NCI-H524 treated with DMSO at 0.1 percent for 48 hours (cell line): Measurements from ENCODE around the gene LYRM2.

Experiments used
- DNase-seq: peaks from one replicate; lab custom pipeline; 2025; lab: John Stamatoyannopoulos, UW

Gene LYRM2, protein sequence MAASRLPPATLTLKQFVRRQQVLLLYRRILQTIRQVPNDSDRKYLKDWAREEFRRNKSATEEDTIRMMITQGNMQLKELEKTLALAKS

GRCh38 chr6:89638320-89639195 lies at the start of gene LYRM2:
Gene LYRM2, minus strand, starts transcription at chr6:89638747. Its CDS starts 31 bp downstream, at chr6:89638716.
- DNase-seq = peak; percentile 56

GRCh38 chr6:89688328-89688727 lies 49.8 kb upstream of the LYRM2 start:
- DNase-seq = no peak

DNA sequence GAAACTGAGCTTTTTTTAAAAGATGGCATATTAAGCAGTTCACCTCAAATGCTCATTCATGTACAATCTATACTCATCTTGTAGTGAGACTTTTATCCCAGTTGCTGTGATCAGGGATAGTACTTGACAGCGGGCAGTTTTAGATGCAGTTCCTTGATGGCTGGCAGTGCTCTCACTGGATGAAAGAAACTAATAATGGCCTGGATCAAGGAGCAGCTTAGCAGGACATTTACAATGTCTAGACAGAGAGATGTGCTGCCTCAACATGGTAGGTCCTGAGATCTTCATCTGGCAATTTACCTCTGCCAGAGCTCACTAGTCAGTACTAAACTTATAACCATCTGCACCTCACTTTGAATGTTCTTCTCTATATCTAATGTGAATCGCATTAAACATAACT lies 46.8 kb upstream of the LYRM2 start:
- DNase-seq = no peak

DNA sequence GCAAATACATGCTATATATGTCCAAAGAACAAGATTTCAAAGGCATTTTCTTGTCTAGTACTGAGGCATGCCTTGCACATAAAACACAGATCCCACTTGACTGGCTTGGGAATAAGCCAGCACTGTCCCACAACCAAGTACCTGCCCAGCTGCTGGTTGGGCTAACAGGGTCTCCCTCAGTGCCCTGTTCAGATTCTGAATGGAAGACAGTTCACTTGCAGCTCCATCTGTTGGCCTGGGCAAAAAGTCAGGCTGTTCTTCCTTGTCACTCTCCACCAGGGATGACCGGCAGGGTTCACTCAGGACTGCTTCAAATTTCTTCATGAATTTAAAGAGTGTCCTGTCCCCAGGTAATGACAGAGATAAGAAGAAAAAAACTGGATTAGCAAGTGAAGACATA lies 44.4 kb upstream of the LYRM2 start:
- no peak for DNase-seq

- no peak for DNase-seq
Observed at GRCh38 chr6:89681983-89682564, 43.5 kb upstream of the LYRM2 start.

DNA sequence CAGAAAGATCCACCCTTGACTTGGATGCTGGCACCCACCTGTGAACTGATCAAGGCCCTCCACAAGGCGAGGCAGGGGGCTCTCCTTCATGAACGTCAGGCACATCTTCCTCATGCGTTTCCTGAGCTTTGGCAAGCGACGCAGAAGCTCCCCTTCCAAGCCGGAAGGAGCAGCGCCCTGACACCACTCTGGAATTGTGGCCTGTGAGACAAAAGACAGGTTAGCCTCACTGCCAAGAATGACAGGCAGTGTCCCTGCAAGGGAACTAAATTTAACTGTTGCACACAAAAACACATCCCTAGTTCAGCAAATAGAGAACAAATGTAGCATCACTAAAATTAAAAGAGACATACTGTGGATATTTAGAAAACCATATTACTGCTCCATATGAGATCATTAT lies 42.0 kb upstream of the LYRM2 start:
- no peak for DNase-seq

DNA sequence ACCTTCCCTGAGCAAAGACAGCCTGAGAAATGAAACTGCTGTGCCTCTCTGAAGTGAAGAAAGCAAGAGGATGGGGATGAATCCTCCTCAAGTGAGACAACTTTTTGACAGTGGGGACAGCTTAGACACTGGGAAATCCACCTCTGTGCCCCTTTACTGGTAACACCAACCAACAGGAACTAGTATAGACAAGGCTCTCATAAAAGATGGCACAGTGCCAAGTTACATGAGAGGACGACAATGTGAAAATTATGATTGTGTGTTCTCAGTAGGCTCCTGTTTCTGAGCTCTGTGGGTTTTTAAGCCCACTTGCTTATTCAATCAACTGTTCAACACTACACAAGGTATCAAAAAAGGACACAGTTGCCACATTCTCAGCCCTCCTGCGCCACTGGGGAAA lies 41.6 kb upstream of the LYRM2 start:
- no peak for DNase-seq

GRCh38 chr6:89679215-89680120 lies 40.9 kb upstream of the LYRM2 start:
- DNase-seq = no peak

DNA sequence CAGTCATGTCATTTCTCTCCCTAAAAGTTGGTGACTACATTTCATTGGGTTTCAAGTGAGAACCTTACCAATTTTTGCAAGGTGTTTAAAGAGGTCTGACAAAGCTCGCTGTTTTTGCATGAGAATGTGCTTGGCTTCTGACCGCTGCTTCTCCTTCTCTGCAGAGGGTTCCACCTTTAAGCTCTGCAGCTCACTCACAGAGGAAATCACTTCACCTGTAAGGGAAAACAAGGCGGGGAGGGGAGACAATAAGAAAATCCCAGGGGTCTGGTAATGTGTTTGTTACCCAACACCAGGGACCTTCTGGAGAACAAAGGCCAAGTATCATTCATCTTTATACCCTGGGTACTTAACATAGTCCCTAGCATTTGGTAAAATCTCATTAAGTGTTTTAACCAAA lies 40.0 kb upstream of the LYRM2 start:
- no peak for DNase-seq

DNA sequence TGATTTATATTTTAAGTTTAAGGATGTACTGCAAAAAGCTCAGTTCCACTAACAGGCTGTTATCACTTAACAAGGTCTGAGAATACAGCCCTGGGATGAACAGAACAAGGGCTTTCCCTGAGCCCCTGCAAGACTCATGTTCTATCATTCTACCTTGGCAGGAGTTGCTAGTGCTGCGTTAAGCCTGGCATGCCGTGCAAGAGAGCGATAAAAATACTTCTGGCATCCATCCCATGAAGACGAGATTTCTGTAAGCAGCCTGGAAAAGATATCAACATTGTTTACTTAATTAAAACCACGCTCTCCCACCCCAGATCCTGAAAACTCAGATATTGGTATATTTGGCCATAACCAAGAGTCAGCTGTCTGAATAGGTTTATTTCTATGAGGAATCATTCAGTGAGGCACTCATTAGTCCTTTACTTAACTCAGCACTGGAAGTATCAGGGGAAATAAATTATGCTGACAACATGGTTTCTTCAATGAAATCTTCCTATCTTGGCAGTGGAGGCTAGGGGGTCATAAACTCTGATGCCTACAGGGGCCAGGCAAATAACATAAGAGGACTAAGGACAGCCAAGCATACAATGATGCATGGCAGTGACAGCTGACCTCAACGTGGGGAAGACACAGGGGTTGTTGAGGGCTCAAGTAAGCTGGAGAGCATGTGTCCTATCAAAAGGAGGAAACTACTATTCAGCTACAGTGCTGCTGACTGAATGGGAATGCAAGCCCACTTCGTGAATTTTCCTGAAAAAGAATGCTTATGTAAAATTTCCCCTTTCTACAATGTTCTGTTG lies 37.6 kb upstream of the LYRM2 start:
- no peak for DNase-seq

DNA sequence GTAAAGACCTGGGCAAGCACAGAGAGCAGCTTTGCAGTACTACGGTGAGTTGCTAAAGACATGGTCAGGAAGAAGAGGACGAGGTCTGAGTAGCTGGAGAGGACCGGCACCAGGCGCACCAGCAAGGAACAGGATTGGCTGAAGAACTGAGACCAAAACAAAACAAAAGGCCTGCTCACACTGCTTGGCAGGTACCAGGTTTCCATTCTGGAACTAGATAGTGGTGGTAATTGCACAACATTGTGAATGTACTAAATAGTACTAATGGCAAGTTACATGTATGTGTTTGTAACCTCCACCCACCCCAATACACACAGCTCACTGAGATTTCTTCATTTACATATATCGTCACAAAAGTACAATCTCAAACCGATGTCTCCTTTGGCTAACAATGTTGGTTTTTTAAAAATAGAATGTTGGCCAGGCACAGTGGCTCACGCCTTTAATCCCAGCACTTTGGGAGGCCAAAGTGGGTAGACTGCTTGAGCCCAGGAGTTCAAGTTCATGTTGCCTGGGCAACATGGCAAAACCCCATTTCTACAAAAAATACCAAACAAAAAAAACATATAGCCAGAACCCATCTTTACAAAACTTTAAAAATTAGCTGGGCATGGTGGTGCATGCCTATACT lies 32.5 kb upstream of the LYRM2 start:
- DNase-seq = no peak

- DNase-seq = no peak
Observed at GRCh38 chr6:89669002-89669401, 30.5 kb upstream of the LYRM2 start.

DNA sequence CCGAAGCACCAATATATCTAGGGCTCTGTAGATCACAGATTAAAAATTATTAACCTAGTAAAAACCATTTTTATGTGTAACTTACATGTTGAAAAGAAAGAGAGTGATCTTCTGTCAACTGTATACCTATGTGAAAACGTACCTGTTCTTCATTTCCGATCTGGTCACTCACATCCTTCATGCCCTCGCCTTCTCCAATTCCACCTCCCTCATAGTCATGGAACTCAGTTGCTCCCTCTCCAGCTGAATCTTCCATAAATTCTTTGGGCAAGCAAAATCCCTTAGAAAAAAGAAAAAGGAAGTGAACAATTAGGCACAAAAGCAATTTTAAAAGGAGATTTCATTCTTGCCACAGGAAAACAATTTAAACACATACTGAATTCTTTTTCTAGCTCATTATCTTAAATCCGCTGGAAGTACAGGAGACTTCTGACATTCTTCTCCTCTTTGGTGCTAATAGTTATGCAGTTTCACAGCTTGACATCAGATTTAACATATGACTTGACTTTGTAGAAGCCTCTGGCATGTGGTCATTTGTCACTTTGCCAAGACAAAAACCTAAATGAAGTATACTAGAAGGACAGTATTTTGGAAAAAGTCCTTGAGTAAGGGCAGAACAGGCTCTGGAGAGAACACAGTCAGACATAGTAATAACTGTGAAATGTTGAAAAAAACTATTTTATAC lies 29.5 kb upstream of the LYRM2 start:
- no peak for DNase-seq

- DNase-seq = no peak
Observed at GRCh38 chr6:89662659-89663223, 24.2 kb upstream of the LYRM2 start.

DNA sequence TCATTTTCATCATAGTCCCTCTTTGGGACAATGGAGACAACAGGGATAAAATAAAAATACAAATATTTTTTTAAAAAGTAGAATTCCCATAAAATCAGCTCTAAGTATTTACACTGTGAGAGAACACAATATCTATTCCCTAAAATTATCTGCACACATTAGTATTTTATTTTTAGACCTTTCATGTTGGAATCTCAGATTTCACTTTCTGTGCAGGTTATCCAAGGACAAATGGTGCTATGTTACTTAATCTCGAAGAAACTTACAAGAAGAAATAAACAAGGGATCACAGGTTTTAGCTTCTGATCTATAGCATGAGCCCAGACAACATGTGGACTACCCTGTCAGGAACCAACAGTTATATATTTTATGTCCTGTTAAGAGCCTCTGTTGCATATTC lies 23.0 kb upstream of the LYRM2 start:
- no peak for DNase-seq

- DNase-seq = no peak
Observed at GRCh38 chr6:89660981-89661380, 22.4 kb upstream of the LYRM2 start.

- DNase-seq = no peak
Observed at GRCh38 chr6:89657445-89658158, 19.1 kb upstream of the LYRM2 start.

GRCh38 chr6:89655122-89655521 lies 16.6 kb upstream of the LYRM2 start:
- DNase-seq = no peak

DNA sequence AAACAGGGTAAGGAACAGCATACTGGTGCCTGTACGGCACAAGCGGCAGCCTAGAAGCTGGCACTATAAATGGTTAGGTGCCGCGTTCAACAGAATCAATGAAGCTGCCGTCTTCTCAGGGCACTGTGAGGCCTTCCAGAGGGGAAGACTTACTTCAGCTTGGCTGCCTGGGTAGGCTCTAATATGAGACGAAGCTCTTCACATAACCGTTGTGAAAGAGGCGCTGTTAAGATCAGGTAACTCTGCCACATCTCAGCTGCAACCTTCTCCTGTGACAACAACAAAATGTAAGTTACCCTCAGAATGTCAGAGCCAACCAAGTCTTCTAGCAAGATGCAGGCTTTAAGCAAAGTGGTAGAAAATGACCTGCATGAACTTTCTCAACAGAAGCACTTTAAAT lies 12.0 kb upstream of the LYRM2 start:
- no peak for DNase-seq

DNA sequence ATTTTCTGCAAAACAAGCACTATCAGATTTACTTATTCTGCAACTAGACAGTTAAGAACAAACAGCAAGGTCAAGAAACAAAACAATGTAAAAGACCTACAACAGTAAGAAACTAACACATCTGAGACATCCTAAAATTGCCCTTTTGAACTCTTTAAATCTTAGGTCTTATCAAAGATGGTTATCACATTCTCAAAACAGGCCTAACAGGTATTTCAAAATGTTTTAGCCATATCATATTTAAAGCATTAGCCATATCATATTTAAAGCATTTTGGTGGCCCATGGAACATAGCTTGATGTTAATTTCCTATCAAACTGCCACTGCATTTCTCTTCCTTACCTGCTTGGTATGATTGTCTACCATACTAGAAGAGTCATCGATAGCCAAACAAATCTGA lies 11.1 kb upstream of the LYRM2 start:
- DNase-seq = no peak
